HL-60 (cell line): Measurements from ENCODE around the gene TRDMT1.

Experiments
- GABPA ChIP-seq: IDR thresholded peaks from 2 replicates; pipeline ENCODE4 v1.6.1; 2012; ENCODE audit warnings: low read depth
- POLR2AphosphoS5 ChIP-seq: IDR thresholded peaks from 2 replicates; pipeline ENCODE4 v1.6.1; 2012; ENCODE audit warnings: low read depth
- REST ChIP-seq: IDR thresholded peaks from 2 replicates; pipeline ENCODE4 v1.6.1; 2012; ENCODE audit warnings: low read depth; ENCODE audit not compliant: insufficient replicate concordance
- TF ChIP-seq, protein P1 (sequence below): IDR thresholded peaks from one replicate; pipeline ENCODE4 v1.5.1; 2011; ENCODE audit warnings: low read length, control low read depth, inconsistent platforms; ENCODE audit not compliant: insufficient read depth

DNA sequence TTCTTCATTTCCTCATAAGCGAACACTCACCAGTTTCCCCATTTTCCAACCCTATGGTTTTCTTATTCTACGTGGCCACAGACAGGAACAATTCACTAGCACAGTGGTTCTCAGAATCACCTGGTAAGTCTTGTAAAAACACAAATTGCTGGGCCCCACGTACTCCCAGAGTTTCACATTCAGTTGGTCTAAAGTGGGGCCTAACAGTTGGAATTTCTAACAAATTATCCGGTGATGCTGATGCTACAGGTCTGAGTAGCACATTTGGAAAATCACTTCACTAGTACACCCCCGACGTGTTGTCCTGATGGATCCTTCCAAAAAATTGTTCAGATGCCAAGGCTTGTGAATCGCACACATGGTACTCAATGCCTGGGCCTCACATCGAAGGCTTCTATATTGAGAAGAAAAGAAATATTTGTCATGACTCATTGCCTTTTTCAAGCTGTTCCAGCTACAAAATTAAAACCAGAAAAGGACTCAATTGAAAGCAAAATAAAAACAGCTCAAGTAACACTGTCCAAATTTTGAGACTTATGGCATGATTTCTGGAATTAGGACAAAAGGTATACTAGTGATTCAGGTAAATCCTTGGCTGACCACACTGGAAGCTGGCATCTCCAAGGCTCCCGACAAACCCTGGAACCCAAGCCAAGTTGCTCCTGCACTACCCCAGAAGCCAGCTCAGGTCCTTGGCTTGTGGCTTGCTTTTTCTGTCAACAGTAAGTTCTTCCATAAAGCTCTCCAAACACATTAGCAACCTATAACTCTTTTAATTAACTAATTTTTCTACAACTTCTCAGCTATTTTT is 13.7 kb upstream of the TRDMT1 start:
- TF ChIP-seq, protein P1, sequence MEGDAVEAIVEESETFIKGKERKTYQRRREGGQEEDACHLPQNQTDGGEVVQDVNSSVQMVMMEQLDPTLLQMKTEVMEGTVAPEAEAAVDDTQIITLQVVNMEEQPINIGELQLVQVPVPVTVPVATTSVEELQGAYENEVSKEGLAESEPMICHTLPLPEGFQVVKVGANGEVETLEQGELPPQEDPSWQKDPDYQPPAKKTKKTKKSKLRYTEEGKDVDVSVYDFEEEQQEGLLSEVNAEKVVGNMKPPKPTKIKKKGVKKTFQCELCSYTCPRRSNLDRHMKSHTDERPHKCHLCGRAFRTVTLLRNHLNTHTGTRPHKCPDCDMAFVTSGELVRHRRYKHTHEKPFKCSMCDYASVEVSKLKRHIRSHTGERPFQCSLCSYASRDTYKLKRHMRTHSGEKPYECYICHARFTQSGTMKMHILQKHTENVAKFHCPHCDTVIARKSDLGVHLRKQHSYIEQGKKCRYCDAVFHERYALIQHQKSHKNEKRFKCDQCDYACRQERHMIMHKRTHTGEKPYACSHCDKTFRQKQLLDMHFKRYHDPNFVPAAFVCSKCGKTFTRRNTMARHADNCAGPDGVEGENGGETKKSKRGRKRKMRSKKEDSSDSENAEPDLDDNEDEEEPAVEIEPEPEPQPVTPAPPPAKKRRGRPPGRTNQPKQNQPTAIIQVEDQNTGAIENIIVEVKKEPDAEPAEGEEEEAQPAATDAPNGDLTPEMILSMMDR: no peak
- TF ChIP-seq REST: no peak
- TF ChIP-seq POLR2AphosphoS5: no peak
- TF ChIP-seq GABPA: no peak
